Activated T-cell treated with anti-CD3 and anti-CD28 coated beads, Interleukin-2, amount 50 U/mL, for 4 hours (primary cell): Measurements from ENCODE around the gene SETBP1. TPM values are rescaled to one million over a fixed set of nuclear protein-coding genes. Genes with fewer than 3 reads are reported as not detected.
A peak's percentile ranks its signal among the peaks of the same experiment; 100 is the strongest.

Experiments used
- ATAC-seq, 2 donors: fragments of 200-7000 bp; cut with Tn5 transposase; one replicate each; pipeline ENCODE4 v1.10.0; 2021
- DNase-seq: peaks from one replicate; pipeline ENCODE4 v3.0.0-alpha.2; 2020
- H3K27me3 Mint-ChIP-seq: one replicate; pipeline ENCODE4 v1.8.0; 2021; ENCODE audit warnings: low read depth, mixed read lengths
- H3K36me3 Mint-ChIP-seq: one replicate; pipeline ENCODE4 v1.8.0; 2022; ENCODE audit warnings: mixed read lengths; ENCODE audit not compliant: insufficient read depth
- H3K4me1 Mint-ChIP-seq: one replicate; pipeline ENCODE4 v1.8.0; 2021; ENCODE audit warnings: low read depth, mixed read lengths
- H3K4me3 Mint-ChIP-seq: one replicate; pipeline ENCODE4 v1.8.0; 2021; ENCODE audit warnings: mild to moderate bottlenecking, moderate library complexity, mixed read lengths
- H3K9me3 Mint-ChIP-seq: one replicate; pipeline ENCODE4 v1.8.0; 2021; ENCODE audit warnings: mixed read lengths
- total RNA-seq, 3 donors: library from RNA; stranded (reverse); gene quantifications; one replicate each; pipeline ENCODE4 v1.2.1, GENCODE V29; 2021

SETBP1 gene
- total RNA-seq, 3 donors from 2014 or later: 6.2 to 9.2 (median 7.6) TPM

DNA sequence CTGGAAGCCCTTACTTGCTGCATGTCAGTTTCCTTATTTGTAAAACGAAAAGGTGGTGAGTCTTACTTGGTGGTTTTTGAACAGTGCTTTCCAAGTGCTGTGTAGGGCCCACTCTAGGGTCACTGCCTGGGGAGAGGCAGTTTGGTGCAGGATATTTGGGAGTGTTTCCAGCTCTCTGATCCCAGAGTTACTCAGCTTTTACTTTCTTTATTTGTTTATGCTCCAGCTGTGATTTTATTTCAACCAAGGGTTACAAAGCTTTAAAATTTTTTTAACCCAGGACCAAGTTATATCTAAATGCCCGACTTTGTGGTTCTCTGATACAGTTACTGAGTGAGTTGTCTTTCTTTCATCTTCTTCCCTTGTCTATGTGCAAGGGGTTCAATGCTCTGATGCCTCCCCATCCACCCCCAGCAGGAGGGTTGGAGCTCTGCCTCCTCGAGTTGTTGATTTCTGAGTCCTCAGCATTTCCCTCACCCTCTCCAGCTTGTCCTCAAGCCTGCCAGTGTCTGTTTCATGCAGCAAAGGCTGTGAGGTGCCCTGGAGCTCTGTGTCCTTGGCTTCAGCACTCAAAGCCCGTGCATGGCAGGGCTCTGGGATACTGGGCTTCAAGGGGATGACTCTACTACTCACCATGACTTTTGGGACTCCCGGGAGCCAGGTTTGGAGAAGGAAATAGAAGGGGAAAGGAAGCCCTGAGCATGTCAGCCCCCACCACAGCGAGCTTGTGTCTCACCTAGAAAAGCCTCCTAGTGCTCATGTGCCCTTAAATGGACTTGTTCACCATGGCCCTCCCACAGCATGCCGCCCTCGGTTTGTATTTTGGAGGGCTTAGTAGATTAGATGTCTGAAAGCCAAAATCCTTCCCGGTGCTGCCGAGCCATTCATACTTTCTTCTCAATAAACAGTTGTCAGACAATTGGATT, 236.8 kb downstream of the SETBP1 start:
- ATAC-seq: no peak

DNA sequence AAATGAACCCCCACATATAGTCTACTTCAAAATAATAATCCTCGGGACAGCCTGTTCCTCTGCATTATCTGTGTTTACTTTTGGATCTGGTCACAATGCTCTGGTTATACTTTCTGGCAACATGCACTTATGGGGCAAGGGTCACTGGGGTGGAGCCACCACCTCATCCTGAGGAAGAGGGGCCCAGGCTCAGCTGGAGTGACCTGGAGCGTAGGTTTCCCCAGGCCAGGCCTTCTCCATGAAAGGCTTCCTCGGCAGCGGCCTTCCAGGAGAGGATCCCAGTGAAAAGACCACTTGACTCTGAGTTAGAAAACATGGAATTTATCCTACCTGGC, 237.4 kb downstream of the SETBP1 start:
- no peaks in the 10 kb centered on the region for H3K4me1 Mint-ChIP-seq
- no peaks in the 10 kb centered on the region for H3K9me3 Mint-ChIP-seq
- no peak overlapping the region for H3K4me3 Mint-ChIP-seq
- DNase-seq (no peak), ATAC-seq (no peak)
- H3K36me3 Mint-ChIP-seq: no peaks in the 10 kb centered on the region
- H3K27me3 Mint-ChIP-seq: peaks cover 4% of the 10 kb centered on the region

More for the DNA sequence above, 236.8 kb downstream of the SETBP1 start:
- H3K9me3 Mint-ChIP-seq: no peaks in the 10 kb centered on the region
- H3K36me3 Mint-ChIP-seq: no peaks in the 10 kb centered on the region
- H3K27me3 Mint-ChIP-seq: peaks cover 4% of the 10 kb centered on the region
- no peak for DNase-seq
- no peak overlapping the region for H3K4me3 Mint-ChIP-seq
- no peaks in the 10 kb centered on the region for H3K4me1 Mint-ChIP-seq

DNA sequence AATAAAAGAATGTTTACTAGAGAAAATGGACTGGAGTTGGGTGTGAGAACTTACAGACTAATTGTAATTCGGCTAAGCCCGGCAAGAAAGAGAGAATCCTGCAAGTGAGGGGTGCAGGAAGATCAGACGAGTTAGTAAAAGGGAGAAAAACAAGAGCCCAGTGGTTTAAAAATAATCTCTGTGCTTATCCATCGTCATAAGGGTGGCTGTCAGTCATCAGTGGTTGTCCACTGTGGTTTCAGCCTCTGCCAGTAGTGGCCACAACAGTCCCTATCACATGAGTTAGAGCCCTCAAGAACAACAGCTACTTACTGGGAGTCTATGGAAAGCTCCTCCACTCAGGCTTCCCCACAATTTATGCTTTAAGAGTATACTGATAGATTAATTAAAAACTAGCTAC, 239.8 kb downstream of the SETBP1 start:
- Mint-ChIP-seq H3K27me3 (peaks cover 2% of the 10 kb centered on the region), H3K4me3 (no peak overlapping the region), H3K9me3 (no peaks in the 10 kb centered on the region), H3K4me1 (no peaks in the 10 kb centered on the region), H3K36me3 (no peaks in the 10 kb centered on the region)
- DNase-seq: no peak
- no peak for ATAC-seq

DNA sequence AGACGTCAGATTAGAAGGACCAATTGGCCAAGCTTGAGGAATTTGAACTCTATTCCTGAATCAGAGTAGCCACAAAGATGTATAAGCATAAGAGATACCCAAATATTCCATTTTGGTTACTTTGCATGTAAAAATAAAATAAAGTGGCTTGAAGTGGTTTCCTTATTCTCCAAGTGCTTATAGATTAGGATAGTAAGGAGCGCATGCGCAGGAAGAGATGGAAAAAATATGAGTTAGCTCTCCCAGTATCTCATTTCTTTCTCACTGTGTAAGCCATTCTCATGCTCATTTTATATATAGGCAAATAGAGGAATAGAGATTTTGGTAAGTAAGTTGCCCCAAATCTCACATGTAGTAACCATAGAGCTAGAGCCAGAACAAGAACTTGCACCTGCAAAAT, 241.3 kb downstream of the SETBP1 start:
- DNase-seq: no peak
- Mint-ChIP-seq H3K4me3 (no peak overlapping the region), H3K9me3 (no peaks in the 10 kb centered on the region), H3K4me1 (no peaks in the 10 kb centered on the region), H3K36me3 (no peaks in the 10 kb centered on the region), H3K27me3 (peaks cover 2% of the 10 kb centered on the region)
- no peak for ATAC-seq

DNA sequence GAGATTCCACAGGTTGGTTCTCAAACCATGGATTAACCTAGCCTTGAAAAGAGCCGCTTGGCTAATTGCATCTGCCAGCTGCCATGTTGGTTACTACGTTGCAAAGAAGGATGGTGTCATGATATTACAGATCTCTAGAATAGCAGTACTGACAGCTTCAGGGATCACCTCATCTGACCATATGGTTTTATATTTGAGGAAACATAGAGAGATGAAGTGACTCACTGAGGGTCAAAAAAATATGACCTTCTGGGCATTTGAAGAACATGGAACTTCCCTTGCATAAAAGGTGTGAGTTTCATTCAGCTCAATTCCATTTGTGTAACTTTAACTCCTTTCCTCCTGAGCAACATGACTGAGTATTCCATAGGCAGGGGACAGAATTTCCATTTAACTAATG, 242.3 kb downstream of the SETBP1 start:
- H3K4me3 Mint-ChIP-seq: no peak overlapping the region
- no peak for ATAC-seq
- DNase-seq: no peak
- no peaks in the 10 kb centered on the region for H3K36me3 Mint-ChIP-seq
- no peaks in the 10 kb centered on the region for H3K4me1 Mint-ChIP-seq
- H3K27me3 Mint-ChIP-seq: peaks cover 2% of the 10 kb centered on the region
- no peaks in the 10 kb centered on the region for H3K9me3 Mint-ChIP-seq

DNA sequence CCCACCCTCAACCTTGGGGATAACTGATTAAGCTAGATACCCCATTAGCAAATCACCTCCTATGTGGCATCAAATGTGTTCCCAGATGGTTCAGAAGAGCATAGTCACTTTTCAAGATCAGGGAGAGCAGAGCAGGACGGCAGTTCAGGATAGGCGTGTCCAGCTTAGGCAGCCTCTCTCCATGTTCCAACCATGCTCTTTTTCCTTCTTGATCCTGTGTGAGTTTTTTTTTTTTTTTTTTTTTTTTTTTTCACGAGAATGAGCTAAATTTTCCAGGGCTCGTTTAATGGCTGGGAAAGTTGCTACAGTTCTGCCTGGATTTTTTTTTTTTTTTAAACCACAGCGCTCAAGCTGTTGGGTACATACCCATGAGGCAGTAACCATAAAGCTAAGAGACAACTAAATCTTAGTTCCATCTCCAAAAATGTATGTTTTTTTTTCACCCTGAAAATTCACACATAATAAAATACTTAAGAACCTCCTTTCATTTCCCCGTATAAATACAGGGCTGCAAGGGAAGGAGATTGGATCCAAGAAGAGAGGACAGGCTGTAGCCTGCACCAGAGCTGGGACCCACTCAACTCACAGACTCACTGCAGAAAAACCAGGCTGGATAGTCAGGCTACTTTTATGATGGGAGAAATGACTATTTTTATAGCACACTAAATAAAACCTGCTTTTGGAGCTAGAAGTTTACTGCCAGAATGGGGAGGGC, 244.3 kb downstream of the SETBP1 start:
- H3K9me3 Mint-ChIP-seq: no peaks in the 10 kb centered on the region
- H3K4me3 Mint-ChIP-seq: no peak overlapping the region
- DNase-seq: no peak
- H3K27me3 Mint-ChIP-seq: no peaks in the 10 kb centered on the region
- no peaks in the 10 kb centered on the region for H3K4me1 Mint-ChIP-seq
- no peak for ATAC-seq
- H3K36me3 Mint-ChIP-seq: no peaks in the 10 kb centered on the region

DNA sequence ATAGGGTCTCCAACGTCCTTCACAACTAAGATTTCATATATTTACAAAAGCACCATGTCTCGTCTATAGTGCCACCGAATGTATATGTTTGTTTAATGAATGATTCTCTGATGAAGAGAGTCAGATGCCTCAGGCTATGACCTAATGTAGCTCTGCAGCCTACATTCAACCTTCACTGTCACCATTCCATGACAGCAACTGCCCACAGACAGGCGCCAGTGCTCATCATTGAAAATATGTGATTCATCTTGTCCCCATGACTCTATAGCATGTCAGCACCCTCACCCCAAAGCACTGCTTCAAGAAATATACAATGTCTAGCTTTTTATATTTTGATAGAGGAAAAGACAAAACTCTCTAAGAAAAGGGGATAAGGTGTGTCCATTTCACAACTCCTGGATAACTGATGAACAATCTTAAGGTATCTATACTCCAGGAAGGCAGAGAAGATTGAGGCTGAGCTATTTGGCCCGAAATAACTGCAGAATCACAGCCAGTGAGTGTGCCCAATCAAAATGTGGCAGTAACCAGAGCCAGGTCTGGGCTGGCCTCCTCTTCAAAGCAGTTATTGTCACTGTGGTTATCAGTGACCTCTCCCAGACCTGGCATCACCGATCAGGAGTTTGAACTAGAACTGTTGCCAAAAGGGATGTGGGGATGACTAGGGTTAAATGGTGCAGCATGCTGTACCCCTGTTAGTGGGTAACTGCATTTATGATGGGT, 246.6 kb downstream of the SETBP1 start:
- Mint-ChIP-seq H3K4me3 (no peak overlapping the region), H3K9me3 (peaks cover 3% of the 10 kb centered on the region), H3K4me1 (no peaks in the 10 kb centered on the region), H3K36me3 (no peaks in the 10 kb centered on the region), H3K27me3 (peaks cover 2% of the 10 kb centered on the region)
- DNase-seq (no peak), ATAC-seq (peak; percentile 72 to 91)

DNA sequence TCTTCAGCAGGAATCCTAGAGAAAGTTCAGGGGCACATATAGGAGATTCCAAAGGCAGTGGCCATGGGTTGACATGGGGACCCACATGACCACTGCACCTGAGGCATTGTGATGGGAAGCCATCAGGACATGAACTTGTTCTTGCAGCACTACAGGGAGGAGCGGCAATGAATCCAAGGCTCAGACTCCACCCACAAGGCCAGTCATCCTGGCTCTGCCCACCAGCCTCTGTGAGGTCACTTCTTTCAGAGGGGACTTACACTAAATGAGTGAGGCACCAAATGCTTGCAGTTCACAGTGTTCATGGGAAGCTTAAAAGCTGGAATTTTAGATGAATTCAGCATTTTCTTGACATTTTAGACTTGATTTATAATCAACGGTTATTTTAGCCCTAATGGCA, 254.2 kb downstream of the SETBP1 start:
- Mint-ChIP-seq H3K4me1 (peaks cover 2% of the 10 kb centered on the region), H3K27me3 (peaks cover 15% of the 10 kb centered on the region), H3K9me3 (peaks cover 10% of the 10 kb centered on the region), H3K36me3 (no peaks in the 10 kb centered on the region), H3K4me3 (no peak overlapping the region)
- DNase-seq (no peak), ATAC-seq (no peak)

DNA sequence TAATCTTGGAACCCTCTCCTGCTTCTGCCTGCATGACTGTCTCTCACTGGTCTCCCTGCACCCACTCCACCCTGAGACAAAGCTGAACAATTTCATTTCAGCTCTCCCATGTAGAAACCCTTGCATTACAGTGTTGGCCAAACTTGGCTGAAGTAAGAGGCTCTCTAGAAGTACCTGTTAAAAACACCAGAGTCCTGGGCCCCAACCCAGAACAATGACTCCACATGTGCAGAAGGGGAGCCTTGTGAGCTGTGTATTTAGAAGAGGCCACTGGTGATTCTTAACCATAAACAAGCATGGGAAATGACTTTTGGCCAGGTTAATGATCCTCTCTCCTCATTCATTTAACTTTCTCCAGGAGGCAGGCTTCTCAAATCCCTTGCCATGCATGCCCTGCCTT, 254.8 kb downstream of the SETBP1 start:
- H3K36me3 Mint-ChIP-seq: no peaks in the 10 kb centered on the region
- H3K4me1 Mint-ChIP-seq: peaks cover 2% of the 10 kb centered on the region
- peaks cover 15% of the 10 kb centered on the region for H3K27me3 Mint-ChIP-seq
- no peak for ATAC-seq
- H3K4me3 Mint-ChIP-seq: no peak overlapping the region
- peaks cover 10% of the 10 kb centered on the region for H3K9me3 Mint-ChIP-seq
- no peak for DNase-seq

DNA sequence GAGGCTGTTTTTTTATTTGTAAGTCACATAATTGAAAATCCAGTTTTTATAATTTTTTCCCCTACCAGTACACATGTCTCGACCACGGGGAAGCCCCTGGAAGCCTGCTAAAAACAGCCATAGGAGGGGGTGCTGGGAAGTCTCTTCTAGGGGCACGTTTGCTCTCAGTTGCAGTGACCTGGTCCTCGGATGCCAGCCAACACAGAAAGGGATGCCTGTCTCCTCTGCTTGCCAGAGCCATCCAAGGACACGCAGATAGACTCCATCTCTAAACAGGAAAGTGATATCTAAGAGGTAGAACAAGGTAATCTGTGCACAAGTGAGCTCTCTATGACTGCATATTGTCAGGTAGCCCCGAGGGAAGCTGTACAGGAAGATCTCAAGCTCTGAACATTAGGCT, 255.8 kb downstream of the SETBP1 start:
- Mint-ChIP-seq H3K4me3 (no peak overlapping the region), H3K27me3 (peaks cover 15% of the 10 kb centered on the region), H3K9me3 (peaks cover 10% of the 10 kb centered on the region), H3K4me1 (peaks cover 2% of the 10 kb centered on the region), H3K36me3 (no peaks in the 10 kb centered on the region)
- ATAC-seq (no peak), DNase-seq (no peak)

DNA sequence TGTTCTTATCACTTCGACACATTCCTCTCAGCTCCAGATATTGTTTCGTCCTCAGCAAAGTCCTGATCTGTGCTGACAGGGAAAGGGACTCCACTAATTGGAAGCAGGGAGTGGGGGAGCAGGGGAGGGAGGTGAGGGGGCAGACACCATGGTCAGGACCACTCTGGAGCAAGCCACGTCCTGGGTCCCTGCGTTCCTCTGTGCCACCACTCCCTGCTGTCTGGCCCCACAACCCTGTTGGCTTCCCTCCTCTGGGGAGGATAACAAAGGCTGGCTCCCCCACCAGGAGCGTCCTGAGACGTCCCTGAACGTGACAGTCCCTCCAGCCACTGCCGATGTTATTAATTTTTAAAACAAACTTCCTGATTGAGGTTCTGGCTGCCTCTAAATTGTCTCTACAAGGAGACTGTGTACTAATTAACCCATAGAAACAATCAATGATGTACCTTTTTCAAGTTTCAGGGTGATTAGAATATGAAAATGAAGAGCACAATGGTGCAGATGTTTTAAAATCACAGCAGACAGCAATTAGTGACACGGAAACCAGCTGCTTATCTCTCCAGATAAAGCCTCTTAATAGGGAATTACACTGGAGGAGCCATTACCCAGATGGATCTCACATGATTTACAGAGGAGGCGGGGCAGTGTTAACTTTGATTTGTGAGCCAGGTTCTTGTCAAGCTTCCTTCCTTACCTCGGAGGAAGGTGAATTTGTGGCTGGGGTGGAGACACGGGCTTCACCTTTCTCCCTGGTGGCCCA, 257.5 kb downstream of the SETBP1 start:
- H3K27me3 Mint-ChIP-seq: peaks cover 10% of the 10 kb centered on the region
- no peaks in the 10 kb centered on the region for H3K36me3 Mint-ChIP-seq
- H3K4me1 Mint-ChIP-seq: no peaks in the 10 kb centered on the region
- DNase-seq (no peak), ATAC-seq (no peak)
- H3K4me3 Mint-ChIP-seq: no peak overlapping the region
- H3K9me3 Mint-ChIP-seq: no peaks in the 10 kb centered on the region

DNA sequence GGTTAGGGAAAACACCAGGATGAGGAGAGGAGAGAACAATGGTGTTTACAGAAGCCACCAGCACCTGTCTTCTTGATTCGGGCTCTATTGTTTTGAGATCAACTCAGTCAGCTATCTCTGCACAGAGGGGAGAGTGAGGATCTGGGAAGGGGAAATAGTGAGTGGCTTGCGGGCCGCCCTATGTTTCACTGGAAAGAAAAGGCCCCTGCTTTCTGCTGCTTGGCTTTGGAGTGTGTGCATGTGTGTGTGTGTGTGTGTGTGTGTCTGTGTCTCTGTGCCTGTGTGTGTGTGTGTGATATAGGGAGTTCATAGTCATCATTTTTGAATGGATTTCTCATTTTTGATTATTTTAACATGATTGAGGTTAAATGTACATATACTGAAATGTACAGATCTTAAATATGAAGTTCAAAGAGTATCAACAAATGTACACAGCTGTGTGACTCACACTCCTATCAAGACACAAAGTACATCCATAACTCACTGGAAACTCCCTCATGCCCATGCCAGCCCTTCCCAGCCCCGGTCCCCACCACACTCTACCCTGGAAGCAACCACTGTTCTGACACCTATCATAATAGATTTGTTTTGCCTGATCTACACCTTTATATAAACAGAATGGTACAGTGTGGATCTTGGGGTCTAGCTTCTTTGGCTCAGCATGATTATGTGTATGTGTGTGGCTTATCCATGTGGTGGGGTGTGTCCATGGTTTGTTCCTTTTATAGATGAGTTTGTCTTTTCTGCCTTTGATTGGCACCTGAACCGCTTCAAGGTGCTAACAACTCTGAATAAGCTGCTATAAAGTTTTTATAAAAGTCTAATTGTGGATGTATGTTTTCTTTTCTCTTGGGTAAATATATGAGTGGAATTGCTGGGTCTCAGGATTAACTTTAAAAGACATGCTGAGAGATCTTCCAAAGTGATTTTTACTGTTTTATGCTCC, 258.3 kb downstream of the SETBP1 start:
- Mint-ChIP-seq H3K36me3 (no peaks in the 10 kb centered on the region), H3K4me1 (no peaks in the 10 kb centered on the region), H3K27me3 (peaks cover 10% of the 10 kb centered on the region), H3K9me3 (no peaks in the 10 kb centered on the region), H3K4me3 (no peak overlapping the region)
- ATAC-seq (peak; percentile 48 to 70), DNase-seq (no peak)

DNA sequence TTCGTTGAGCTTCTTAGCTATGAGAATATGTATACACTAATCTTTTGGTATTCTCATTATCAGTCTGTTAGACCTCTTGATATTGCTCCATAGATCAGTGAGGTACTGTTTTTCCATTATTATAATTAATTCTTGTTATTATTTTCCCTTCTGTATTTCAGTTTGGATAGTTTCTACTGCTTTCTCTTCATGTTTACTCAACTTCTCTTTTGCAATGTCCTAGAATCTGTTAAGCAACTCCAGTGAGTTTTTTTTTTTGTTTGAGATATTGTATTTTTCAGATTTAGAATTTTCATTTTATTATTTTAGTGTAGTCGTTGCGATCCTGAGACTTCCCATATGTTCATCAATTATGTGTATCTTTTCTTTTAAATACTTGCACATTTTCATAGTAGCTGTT, 260.8 kb downstream of the SETBP1 start:
- Mint-ChIP-seq H3K27me3 (peaks cover 5% of the 10 kb centered on the region), H3K36me3 (no peaks in the 10 kb centered on the region), H3K4me1 (no peaks in the 10 kb centered on the region), H3K9me3 (no peaks in the 10 kb centered on the region), H3K4me3 (no peak overlapping the region)
- ATAC-seq: no peak
- DNase-seq: no peak
